ENCODE results near the gene ENDOV. TPM values are rescaled to one million over a fixed set of nuclear protein-coding genes. Genes with fewer than 3 reads are reported as not detected.

Gene ENDOV
- total RNA-seq, 1 donor from 2014 or later, result 17.6 TPM

GRCh38 chr17:80478487-80479245, 63.7 kb downstream of the ENDOV start:
- intact Hi-C loops (cut with micrococcal nuclease), result no loop called here

- intact Hi-C loops (cut with micrococcal nuclease), result no loop called here
Observed at GRCh38 chr17:80479246-80479566, 64.2 kb downstream of the ENDOV start.

DNA sequence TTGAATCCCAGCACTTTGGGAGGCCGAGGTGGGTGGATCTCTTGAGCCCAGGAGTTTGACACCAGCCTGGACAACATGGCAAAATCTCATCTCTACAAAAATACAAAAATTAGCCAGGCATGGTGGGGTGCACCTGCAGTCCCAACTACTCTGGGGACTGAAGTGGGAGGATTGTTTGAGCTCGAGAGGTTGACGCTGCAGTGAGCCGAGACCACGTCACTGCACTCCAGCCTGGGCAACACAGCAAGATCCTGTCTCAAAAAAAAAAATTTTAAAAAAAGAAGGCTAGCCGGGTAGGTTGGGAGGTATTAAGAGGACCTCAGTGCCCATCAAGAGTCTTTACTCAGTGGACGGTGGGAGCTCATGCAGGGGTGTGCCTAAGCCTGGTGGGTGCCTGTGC, 65.3 kb downstream of the ENDOV start:
- intact Hi-C loops (cut with micrococcal nuclease), result no loop called here

DNA sequence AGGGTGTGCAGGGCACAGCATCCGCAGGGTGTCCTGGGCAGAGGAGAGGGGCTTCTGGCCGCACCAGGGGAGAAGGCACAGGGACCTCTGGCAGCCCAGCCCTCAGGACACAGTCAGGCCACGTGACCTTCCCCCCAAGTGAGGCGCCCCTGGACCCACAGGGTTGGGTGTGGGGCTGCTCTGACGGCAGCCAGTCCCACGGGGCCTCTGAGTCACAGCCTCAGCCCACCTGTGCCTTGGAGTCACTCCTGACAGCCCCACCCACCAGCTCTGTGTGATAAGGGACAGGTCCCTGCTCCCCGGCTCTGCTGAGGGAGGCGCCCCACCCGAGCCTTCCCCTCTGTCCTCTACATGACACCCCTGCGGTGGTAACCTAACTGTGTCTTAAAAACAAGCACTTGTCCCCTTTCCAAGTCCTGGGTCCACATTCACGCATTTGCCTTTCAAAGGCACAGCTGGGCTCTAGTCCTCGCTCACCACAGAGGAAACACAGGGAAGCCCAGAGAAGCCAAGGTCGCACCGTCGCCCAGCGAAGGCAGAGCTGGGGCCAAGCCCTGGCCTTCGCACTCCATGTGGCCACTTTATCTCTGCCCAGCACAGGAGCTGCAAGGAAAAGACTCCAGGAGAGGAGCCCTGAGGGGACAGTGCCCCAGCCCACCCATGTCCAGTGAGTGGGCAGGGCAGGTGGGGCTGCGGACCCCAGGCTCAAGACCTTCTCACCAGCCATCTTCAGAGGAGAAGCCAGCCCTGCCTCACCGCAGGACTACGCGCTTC, 66.5 kb downstream of the ENDOV start:
- intact Hi-C loops (cut with micrococcal nuclease), result no loop called here

GRCh38 chr17:80482058-80482318, 67.0 kb downstream of the ENDOV start:
- intact Hi-C loops (cut with micrococcal nuclease), result no loop called here

- intact Hi-C loops (cut with micrococcal nuclease), result no loop called here
Observed at GRCh38 chr17:80482555-80483308, 67.8 kb downstream of the ENDOV start.

GRCh38 chr17:80485846-80486245, 70.9 kb downstream of the ENDOV start:
- intact Hi-C loops (cut with micrococcal nuclease), result no loop called here

DNA sequence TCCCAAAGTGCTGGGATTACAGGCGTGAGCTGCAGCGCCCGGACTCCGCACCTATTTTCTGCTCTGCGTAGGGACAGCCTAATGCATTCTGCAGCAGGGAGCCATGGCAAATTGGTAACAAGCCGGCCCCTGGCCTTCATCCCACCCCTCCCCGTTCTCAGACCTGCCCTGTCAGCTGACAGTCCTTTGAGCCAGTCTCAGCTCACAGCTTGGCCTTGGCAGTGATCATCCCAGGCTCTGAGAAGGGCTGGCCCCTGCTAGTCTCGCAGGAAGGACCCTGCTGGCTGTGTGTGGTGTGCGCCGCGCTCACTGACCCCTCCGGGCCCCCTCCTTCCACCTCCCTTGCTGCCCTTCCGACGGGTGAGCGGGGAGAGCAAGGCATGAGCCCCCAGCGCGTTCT, 71.7 kb downstream of the ENDOV start:
- intact Hi-C loops (cut with micrococcal nuclease), result no loop called here

DNA sequence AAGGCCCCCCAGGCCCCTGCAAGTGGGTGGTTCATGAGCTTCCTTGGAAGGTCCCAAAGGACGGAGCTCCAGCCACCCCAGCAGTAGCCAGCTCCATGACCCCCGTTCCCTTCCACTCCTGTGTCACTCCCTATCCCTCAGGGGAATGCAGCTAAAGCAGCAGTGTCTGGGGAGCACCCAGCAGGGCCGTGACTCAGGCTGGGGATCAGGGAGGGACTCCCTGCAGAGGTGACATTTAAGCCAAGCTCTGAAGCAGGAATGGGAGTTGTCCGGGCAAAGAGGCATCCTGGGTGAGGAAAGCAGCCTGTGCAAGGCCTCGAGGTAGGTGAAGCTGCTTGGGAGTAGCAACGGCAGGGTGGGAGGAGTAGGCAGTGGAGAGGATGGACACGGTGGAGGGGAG, 72.5 kb downstream of the ENDOV start:
- intact Hi-C loops (cut with micrococcal nuclease), result no loop called here

Other genes with a start within 250 kb of the ENDOV start
- gene CARD14, start 245.1 kb upstream of the ENDOV start, total RNA-seq, result not detected in 2 replicates
- 29.0 and 33.5 TPM in 2 replicates for gene SGSH, start 194.8 kb upstream of the ENDOV start, total RNA-seq
- 8.3 and 10.2 TPM in 2 replicates for gene SLC26A11, start 194.7 kb upstream of the ENDOV start, total RNA-seq
- 605 and 621 TPM in 2 replicates for gene RNF213, start 154.3 kb upstream of the ENDOV start, total RNA-seq
- 28.3 and 29.5 TPM in 2 replicates for gene NPTX1, start 61.4 kb downstream of the ENDOV start, total RNA-seq
- 78.5 and 79.3 TPM in 2 replicates for gene RPTOR, start 129.7 kb downstream of the ENDOV start, total RNA-seq

Data from T-helper 2 cell treated with Interferon-gamma antibody and Interleukin-4, amounts not matched to agents 100 ng/mL and 5 ng/mL, for 36 hours (primary cell).